H1 (cell line): ENCODE results near the gene TSC22D1. TPM values are rescaled to one million over a fixed set of nuclear protein-coding genes. Genes with fewer than 3 reads are reported as not detected.

Experiments
- CTCF ChIA-PET: fragments of 300-600 bp; sonication (Branson Sonifier 250); formaldehyde crosslinking; loops from one replicate; lab custom pipeline; 2021; ENCODE audit not compliant: partially characterized antibody; lab: Charles Lee
- POLR2A ChIA-PET: fragments of 300-600 bp; sonication (Branson Sonifier 250); formaldehyde crosslinking; loops from one replicate; lab custom pipeline; 2021; ENCODE audit warnings: inconsistent platforms; ENCODE audit not compliant: partially characterized antibody; lab: Charles Lee
- DNase-seq, 2 experiments: peaks; one replicate each; pipeline versions ENCODE4 v3.0.0 to v3.0.0-alpha.2; 2010 to 2022; ENCODE audit warnings: low spot score in 2 of 2, low read depth in 1 of 2, mixed read lengths in 1 of 2
- FAIRE-seq: peaks from 2 replicates; lab custom pipeline; 2011; peaks lifted over from hg19 to GRCh38; lab: Jason Lieb, UNC
- H2AFZ ChIP-seq: 2 replicates; pipeline ENCODE4 v1.8.1; 2012; ENCODE audit warnings: low read length, inconsistent platforms
- H2AK5ac ChIP-seq: 2 replicates; pipeline ENCODE4 v1.6.1; 2013; ENCODE audit warnings: low read depth, low read length
- H2BK120ac ChIP-seq: replicated peaks from 2 replicates; pipeline ENCODE3; 2013; ENCODE audit warnings: low read depth, low read length, inconsistent platforms
- H2BK12ac ChIP-seq: 2 replicates; pipeline ENCODE4 v1.6.1; 2013; ENCODE audit warnings: low read depth, low read length
- H2BK15ac ChIP-seq: 2 replicates; pipeline ENCODE4 v1.6.1; 2013; ENCODE audit warnings: low read length
- H2BK20ac ChIP-seq: 2 replicates; pipeline ENCODE4 v1.6.1; 2013; ENCODE audit warnings: low read length
- H2BK5ac ChIP-seq: 2 replicates; pipeline ENCODE4 v1.6.1; 2013; ENCODE audit warnings: low read depth, low read length
- H3K14ac ChIP-seq: 2 replicates; pipeline ENCODE4 v1.6.1; 2013; ENCODE audit warnings: inconsistent platforms; ENCODE audit not compliant: insufficient read length
- H3K18ac ChIP-seq: 2 replicates; pipeline ENCODE4 v1.6.1; 2013; ENCODE audit warnings: low read length; ENCODE audit errors: extremely low read depth
- H3K23ac ChIP-seq: 2 replicates; pipeline ENCODE4 v1.6.1; 2013; ENCODE audit warnings: inconsistent platforms; ENCODE audit not compliant: insufficient read length
- H3K23me2 ChIP-seq: 2 replicates; pipeline ENCODE4 v1.6.1; 2013; ENCODE audit warnings: low read depth, low read length
- H3K27ac ChIP-seq: 2 replicates; pipeline ENCODE4 v1.6.1; 2011; ENCODE audit warnings: low read depth, low read length, inconsistent platforms
- H3K27me3 ChIP-seq, 4 experiments: replicated peaks in 1 of 4; 1 replicate in 1 of 4; 2 replicates in 3 of 4; pipeline versions ENCODE4 v1.6.1 to v1.8.1; 2011 to 2013; ENCODE audit warnings: low read length in 3 of 4, mild to moderate bottlenecking in 3 of 4, inconsistent platforms in 2 of 4, mixed read lengths in 2 of 4, moderate library complexity in 1 of 4; ENCODE audit not compliant: control insufficient read depth in 3 of 4, insufficient read depth in 3 of 4; ENCODE audit errors: extremely low read depth in 1 of 4
- H3K36me3 ChIP-seq, 4 experiments: 2 replicates each; pipeline versions ENCODE4 v1.6.1 to v1.8.1; 2011 to 2013; ENCODE audit warnings: mild to moderate bottlenecking in 4 of 4, low read length in 3 of 4, moderate library complexity in 2 of 4, control low read depth in 1 of 4, inconsistent platforms in 1 of 4; ENCODE audit not compliant: insufficient read depth in 4 of 4, control insufficient read depth in 2 of 4
- H3K4ac ChIP-seq: replicated peaks from 2 replicates; pipeline ENCODE3; 2013; ENCODE audit warnings: low read length, low read depth, mixed read lengths, inconsistent platforms; ENCODE audit not compliant: insufficient read length
- H3K4me1 ChIP-seq, 4 experiments: replicated peaks in 1 of 4; 1 replicate in 1 of 4; 2 replicates in 3 of 4; pipeline versions ENCODE4 v1.6.1 to v1.8.1; 2011 to 2013; ENCODE audit warnings: low read length in 3 of 4, inconsistent platforms in 2 of 4, mixed read lengths in 1 of 4; ENCODE audit not compliant: insufficient read depth in 4 of 4, control insufficient read depth in 3 of 4
- H3K4me2 ChIP-seq, 2 experiments: 2 replicates each; pipeline versions ENCODE4 v1.6.1 to v1.8.1; 2011 to 2013; ENCODE audit warnings: low read depth in 2 of 2, low read length in 2 of 2, control low read depth in 1 of 2, inconsistent platforms in 1 of 2, mild to moderate bottlenecking in 1 of 2; ENCODE audit not compliant: insufficient read depth in 1 of 2
- H3K4me3 ChIP-seq, 4 experiments: fragments of 200-600, 300-600 bp in 1 of 4; sonication (generic), shearing (Covaris generic), sonication (Bioruptor Twin) in 1 of 4; 2 replicates each; pipeline versions ENCODE4 v1.5.1 to v1.8.1; 2011 to 2016; ENCODE audit warnings: low read length in 4 of 4, low read depth in 3 of 4, control low read depth in 2 of 4, inconsistent platforms in 2 of 4, mild to moderate bottlenecking in 2 of 4, mixed read lengths in 1 of 4, moderate library complexity in 1 of 4; ENCODE audit not compliant: insufficient read depth in 2 of 4; ENCODE audit errors: extremely low read depth in 1 of 4
- H3K56ac ChIP-seq: replicated peaks from 2 replicates; pipeline ENCODE3; 2013; ENCODE audit warnings: low read depth, mild to moderate bottlenecking, mixed read lengths, low read length, inconsistent platforms; ENCODE audit not compliant: insufficient read length
- H3K79me1 ChIP-seq: 2 replicates; pipeline ENCODE4 v1.6.1; 2013; ENCODE audit warnings: low read depth, low read length, control low read depth
- H3K79me2 ChIP-seq, 2 experiments: 2 replicates each; pipeline versions ENCODE4 v1.6.1 to v1.8.1; 2012 to 2013; ENCODE audit warnings: low read length in 2 of 2, mild to moderate bottlenecking in 2 of 2, inconsistent platforms in 1 of 2; ENCODE audit not compliant: insufficient read depth in 2 of 2, control insufficient read depth in 1 of 2
- H3K9ac ChIP-seq, 4 experiments: replicated peaks in 1 of 4; 1 replicate in 1 of 4; 2 replicates in 3 of 4; pipeline versions ENCODE4 v1.6.1 to v1.8.1; 2011 to 2013; ENCODE audit warnings: low read depth in 3 of 4, low read length in 3 of 4, control low read depth in 2 of 4, mild to moderate bottlenecking in 2 of 4, moderate library complexity in 2 of 4, inconsistent platforms in 1 of 4; ENCODE audit errors: extremely low read depth in 1 of 4
- H3K9me3 ChIP-seq, 2 experiments: 2 replicates each; pipeline versions ENCODE4 v1.6.1 to v1.8.1; 2012 to 2013; ENCODE audit warnings: mild to moderate bottlenecking in 2 of 2, moderate library complexity in 2 of 2, control low read depth in 1 of 2, inconsistent platforms in 1 of 2, low read depth in 1 of 2, low read length in 1 of 2, mixed read lengths in 1 of 2; ENCODE audit not compliant: insufficient read depth in 2 of 2
- H4K20me1 ChIP-seq, 2 experiments: replicated peaks in 1 of 2; 2 replicates each; pipeline versions ENCODE3 to v1.8.1; 2011 to 2013; ENCODE audit warnings: inconsistent platforms in 2 of 2, low read length in 2 of 2, mild to moderate bottlenecking in 1 of 2; ENCODE audit not compliant: insufficient read depth in 2 of 2, control insufficient read depth in 1 of 2
- H4K5ac ChIP-seq: 2 replicates; pipeline ENCODE4 v1.6.1; 2013; ENCODE audit warnings: low read length, low read depth, mixed read lengths, inconsistent platforms; ENCODE audit not compliant: insufficient read length
- H4K8ac ChIP-seq: 2 replicates; pipeline ENCODE4 v1.8.0; 2013; ENCODE audit warnings: mild to moderate bottlenecking, moderate library complexity, low read length, inconsistent platforms; ENCODE audit not compliant: insufficient read depth; ENCODE audit errors: extremely low read depth
- H4K91ac ChIP-seq: replicated peaks from 2 replicates; pipeline ENCODE3; 2013; ENCODE audit warnings: low read length, mixed read lengths, inconsistent platforms; ENCODE audit not compliant: insufficient read length
- ATF2 ChIP-seq: IDR thresholded peaks from 2 replicates; pipeline ENCODE4 v1.6.1; 2012; ENCODE audit warnings: low read length, inconsistent platforms
- BRCA1 ChIP-seq: IDR thresholded peaks from 2 replicates; pipeline ENCODE4 v1.6.1; 2012; ENCODE audit warnings: low read depth, low read length, improper control_type of control experiment
- CBX8 ChIP-seq: fragments of 300-800, 300-1000 bp; sonication (generic); IDR thresholded peaks from 2 replicates; pipeline ENCODE4 v1.7.1; 2016; ENCODE audit warnings: low read depth, low read length, borderline replicate concordance
- GTF2F1 ChIP-seq: IDR thresholded peaks from 2 replicates; pipeline ENCODE4 v1.6.1; 2012; ENCODE audit warnings: low read depth, low read length, improper control_type of control experiment, borderline replicate concordance
- KDM5A ChIP-seq: fragments of 200-600 bp; IDR thresholded peaks from 2 replicates; pipeline ENCODE4 v1.7.1; 2012; ENCODE audit warnings: mild to moderate bottlenecking, low read length, inconsistent platforms, mixed read lengths
- POLR2A ChIP-seq, 2 experiments: IDR thresholded peaks; 1 replicate in 1 of 2; 2 replicates in 1 of 2; pipeline ENCODE4 v1.6.1; 2011; ENCODE audit warnings: low read depth in 2 of 2, low read length in 2 of 2, mild to moderate bottlenecking in 2 of 2; ENCODE audit errors: control extremely low read depth in 1 of 2
- TBP ChIP-seq: IDR thresholded peaks from 2 replicates; pipeline ENCODE4 v1.6.1; 2011; ENCODE audit warnings: low read depth, low read length, improper control_type of control experiment
- TCF12 ChIP-seq: IDR thresholded peaks from 2 replicates; pipeline ENCODE4 v1.6.1; 2011; ENCODE audit warnings: low read depth, mild to moderate bottlenecking, low read length
- TEAD4 ChIP-seq: IDR thresholded peaks from 2 replicates; pipeline ENCODE4 v1.6.1; 2012; ENCODE audit warnings: low read depth, low read length, inconsistent platforms, mixed read lengths
- WGBS, 2 experiments: shearing (Covaris generic) in 1 of 2; methylation state at CpG; one replicate each; pipeline versions ENCODE4 v1.1.6 to v1.1.7; 2013 to 2015; ENCODE audit warnings: low lambda C conversion rate in 2 of 2, mixed read lengths in 2 of 2, inconsistent platforms in 1 of 2, low coverage in 1 of 2, missing lambda C conversion rate in 1 of 2; ENCODE audit not compliant: insufficient replicate concordance in 2 of 2, insufficient coverage in 1 of 2, insufficient read length in 1 of 2; ENCODE audit errors: extremely low coverage in 1 of 2, missing lambda C conversion rate in 1 of 2; 5-methylcytosine and 5-hydroxymethylcytosine counted together
- polyA plus RNA-seq, 7 experiments: library from polyadenylated mRNA; depleted of rRNA in 3 of 7; stranded (reverse) in 5 of 7; unstranded in 2 of 7; fragments of >200 nt in 5 of 7; fragments of 200-250 nt in 2 of 7; gene quantifications; 1 replicate in 5 of 7; 2 replicates in 1 of 7; 4 replicates in 1 of 7; pipeline versions ENCODE4 v1.2.1 to v1.2.3, GENCODE V29; 2011 to 2013; ENCODE audit warnings: missing spikeins in 2 of 7, mixed read lengths in 2 of 7
- total RNA-seq: library from RNA; stranded (reverse); fragmentation: NEBNext Ultra II Directional; extraction: Animal tissue kit (Norgen Biotek cat#: 25700); gene quantifications from 2 replicates; pipeline ENCODE4 v1.2.1, GENCODE V29; 2021
- TF ChIP-seq, protein P1 (sequence below): IDR thresholded peaks from 2 replicates; pipeline ENCODE4 v1.6.1; 2012; ENCODE audit warnings: inconsistent platforms

The TSC22D1 gene
- total and polyA plus RNA-seq, 2 of the 8 experiments (the other 6 are each of a cell fraction or from before 2014, with no cell fraction given): 52.6 to 80.9 TPM

GRCh38 chr13:44435142-44435918 lies 140.8 kb downstream of the TSC22D1 start:
- H4K20me1 ChIP-seq: peaks cover 0 to 9% of the 10 kb centered on the region in 2 experiments
- peak overlapping the region; percentile 96; the same call in 1 of the 2 replicates for H2AK5ac ChIP-seq
- H2BK5ac ChIP-seq: peak overlapping the region; percentile 93
- peak overlapping the region; percentile 96 to 98 (median 98) for H3K9ac ChIP-seq
- H3K23me2 ChIP-seq: 0 out of 2 replicates have a peak, but pooled peaks cover 2% of the 10 kb centered on the region
- no peaks in the 10 kb centered on the region for H3K79me1 ChIP-seq
- H3K18ac ChIP-seq: peak overlapping the region; percentile 83
- peak overlapping the region; percentile 45; the same call in 1 of the 2 replicates for H2BK12ac ChIP-seq
- no peak overlapping the region for H2BK120ac ChIP-seq
- H3K79me2 ChIP-seq: peaks cover 0 to 41% of the 10 kb centered on the region in 2 experiments; a peak in 2 of 4 replicates
- no peak overlapping the region for H3K14ac ChIP-seq
- 1% methylated on average over 51 of the region's 51 CpGs; no CpG with 5 or more reads in 1 of the 2 experiments for WGBS, 2 experiments
- no peak overlapping the region for H2BK20ac ChIP-seq
- H4K5ac ChIP-seq: peak overlapping the region; percentile 97
- peak overlapping the region; percentile 99 for H4K8ac ChIP-seq
- no peak overlapping the region for H2AFZ ChIP-seq
- peak overlapping the region; percentile 61 for H3K56ac ChIP-seq
- H3K27me3 ChIP-seq: no peaks in the 10 kb centered on the region
- H3K4me2 ChIP-seq: peak overlapping the region; percentile 74 to 80
- FAIRE-seq: peak; percentile 84
- H3K36me3 ChIP-seq: peaks cover 6 to 24% (median 14%) of the 10 kb centered on the region in 4 experiments
- no peaks in the 10 kb centered on the region for H3K9me3 ChIP-seq
- H3K27ac ChIP-seq: peak overlapping the region; percentile 98
- DNase-seq: peak; percentile 90 to 98
- peak overlapping the region; percentile 86 for H3K4ac ChIP-seq
- ChIA-PET POLR2A (interaction anchor here (0.6 to 10.8 kb wide), 51 partner anchors 8 to 551 kb away, joined by 3 to 125 read pairs (median 4); no protein-coding TSS in a partner anchor), CTCF (interaction anchor here (0.7 to 7.5 kb wide), 6 partner anchors 12 to 193 kb away, joined by 3 to 38 read pairs (median 4); no protein-coding TSS in a partner anchor)
- H2BK15ac ChIP-seq: no peak overlapping the region
- peaks cover 0 to 8% (median 5%) of the 10 kb centered on the region in 4 experiments; a peak in 5 of 7 replicates for H3K4me1 ChIP-seq
- H4K91ac ChIP-seq: peak overlapping the region; percentile 41
- no peak overlapping the region for H3K23ac ChIP-seq
- H3K4me3 ChIP-seq: peak overlapping the region; percentile 83 to 97 (median 90)
- TF ChIP-seq KDM5A (no peak), ATF2 (peak; percentile 97), CBX8 (no peak), TCF12 (0 out of 2 replicates have a peak, but pooled peaks have one; percentile 11), TEAD4 (no peak), GTF2F1 (no peak; the same call in 1 of the 2 replicates), BRCA1 (peak; percentile 53), POLR2A (IDR thresholded peaks at IDR 0.05; ENCODE audit: control extremely low read depth in 1 of 2, low read depth in 2 of 2, low read length in 2 of 2) (peak; percentile 78 to 93), TBP (peak; percentile 87)
- TF ChIP-seq, protein P1, sequence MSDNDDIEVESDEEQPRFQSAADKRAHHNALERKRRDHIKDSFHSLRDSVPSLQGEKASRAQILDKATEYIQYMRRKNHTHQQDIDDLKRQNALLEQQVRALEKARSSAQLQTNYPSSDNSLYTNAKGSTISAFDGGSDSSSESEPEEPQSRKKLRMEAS: no peak
